Endothelial cell of umbilical vein (primary cell): ENCODE results near the gene FEN1. TPM values are rescaled to one million over a fixed set of nuclear protein-coding genes. Genes with fewer than 3 reads are reported as not detected.

ENCODE experiments used
- BruUV-seq: library from RNA; stranded (reverse); fragments of 400-500 nt; replicated peaks from 2 replicates; lab custom pipeline; 2021; lab: Mats Ljungman, UMichigan
- CTCF ChIA-PET: fragments of 300-600, 350-600 bp; sonication (Branson Sonifier 250); formaldehyde crosslinking; loops from one replicate; lab custom pipeline; 2021; ENCODE audit warnings: antibody characterized with exemption, inconsistent platforms; lab: Charles Lee
- POLR2A ChIA-PET: fragments of 300-600, 350-600 bp; sonication (Branson Sonifier 250); formaldehyde crosslinking; loops from one replicate; lab custom pipeline; 2021; ENCODE audit warnings: antibody characterized with exemption, inconsistent platforms; lab: Charles Lee
- DNase-seq: peaks from one replicate; pipeline ENCODE4 v3.0.0-alpha.2; 2011; ENCODE audit warnings: low read depth, low spot score
- FAIRE-seq: peaks from 2 replicates; lab custom pipeline; 2011; peaks lifted over from hg19 to GRCh38; lab: Jason Lieb, UNC
- H2AFZ ChIP-seq: 2 replicates; pipeline ENCODE4 v1.6.0; 2012; ENCODE audit warnings: low read depth, low read length, control low read depth, inconsistent platforms
- H3K27ac ChIP-seq: 2 replicates; pipeline ENCODE4 v1.5.1; 2011; ENCODE audit warnings: low read depth, mild to moderate bottlenecking, control low read depth, low read length, moderate library complexity; ENCODE audit not compliant: insufficient read depth
- H3K27me3 ChIP-seq, 2 experiments: 2 replicates each; pipeline versions ENCODE4 v1.6.0 to v1.6.1; 2011; ENCODE audit warnings: low read length in 2 of 2, mixed read lengths in 1 of 2; ENCODE audit not compliant: control insufficient read depth in 2 of 2, insufficient read depth in 2 of 2
- H3K36me3 ChIP-seq, 2 experiments: 2 replicates in 1 of 2; 3 replicates in 1 of 2; pipeline ENCODE4 v1.5.1; 2011; ENCODE audit warnings: low read length in 2 of 2, mild to moderate bottlenecking in 1 of 2, moderate library complexity in 1 of 2; ENCODE audit not compliant: control insufficient read depth in 2 of 2, insufficient read depth in 2 of 2; ENCODE audit errors: extremely low read depth in 1 of 2
- H3K4me1 ChIP-seq: 3 replicates; pipeline ENCODE4 v1.5.1; 2011; ENCODE audit warnings: mild to moderate bottlenecking, low read length; ENCODE audit not compliant: control insufficient read depth, insufficient read depth; ENCODE audit errors: extremely low read depth
- H3K4me2 ChIP-seq: 2 replicates; pipeline ENCODE4 v1.6.1; 2011; ENCODE audit warnings: low read length, control low read depth, mixed read lengths; ENCODE audit not compliant: insufficient read depth
- H3K4me3 ChIP-seq, 3 experiments: fragments of 200-600 bp in 1 of 3; sonication (generic), shearing (Covaris generic) in 1 of 3; replicated peaks in 1 of 3; 2 replicates each; pipeline ENCODE4 v1.5.1; 2011 to 2016; ENCODE audit warnings: control low read depth in 3 of 3, low read length in 3 of 3, mild to moderate bottlenecking in 2 of 3, inconsistent platforms in 1 of 3, low read depth in 1 of 3, moderate library complexity in 1 of 3; ENCODE audit not compliant: insufficient read depth in 1 of 3
- H3K79me2 ChIP-seq: 2 replicates; pipeline ENCODE4 v1.6.0; 2012; ENCODE audit warnings: low read length, inconsistent platforms; ENCODE audit not compliant: control insufficient read depth, insufficient read depth
- H3K9ac ChIP-seq: replicated peaks from 2 replicates; pipeline ENCODE3; 2011; ENCODE audit warnings: low read length, control low read depth; ENCODE audit not compliant: insufficient read depth; ENCODE audit errors: extremely low read depth
- H3K9me1 ChIP-seq: replicated peaks from 3 replicates; pipeline ENCODE4 v1.6.0; 2011; ENCODE audit warnings: mild to moderate bottlenecking, low read length; ENCODE audit not compliant: control insufficient read depth, insufficient read depth; ENCODE audit errors: extremely low read depth
- H3K9me3 ChIP-seq: replicated peaks from 2 replicates; pipeline ENCODE4 v1.5.1; 2012; ENCODE audit warnings: low read length, inconsistent platforms; ENCODE audit not compliant: control insufficient read depth, insufficient read depth
- H4K20me1 ChIP-seq: replicated peaks from 2 replicates; pipeline ENCODE3; 2011; ENCODE audit warnings: mild to moderate bottlenecking, low read length; ENCODE audit not compliant: control insufficient read depth, insufficient read depth; ENCODE audit errors: extremely low read depth
- EZH2 ChIP-seq: IDR thresholded peaks from 2 replicates; pipeline ENCODE4 v1.6.1; 2012; ENCODE audit warnings: borderline replicate concordance, low read depth, mild to moderate bottlenecking, moderate library complexity, low read length, inconsistent platforms; ENCODE audit not compliant: severe bottlenecking
- FOS ChIP-seq: IDR thresholded peaks from 2 replicates; pipeline ENCODE4 v1.6.1; 2011; ENCODE audit warnings: mild to moderate bottlenecking, low read length, moderate library complexity, borderline replicate concordance; ENCODE audit not compliant: insufficient read depth
- GATA2 ChIP-seq: IDR thresholded peaks from 2 replicates; pipeline ENCODE4 v1.7.0; 2011; ENCODE audit warnings: low read depth, mild to moderate bottlenecking, moderate library complexity, mixed read lengths, low read length; ENCODE audit not compliant: insufficient read length, insufficient read depth
- JUN ChIP-seq: IDR thresholded peaks from 2 replicates; pipeline ENCODE4 v1.6.1; 2011; ENCODE audit warnings: borderline replicate concordance, low read depth; ENCODE audit not compliant: insufficient read length, insufficient read depth
- MAX ChIP-seq: IDR thresholded peaks from 2 replicates; pipeline ENCODE4 v1.6.1; 2011; ENCODE audit not compliant: insufficient read depth, insufficient read length
- MYC ChIP-seq: IDR thresholded peaks from one replicate; pipeline ENCODE4 v1.6.1; 2011; ENCODE audit warnings: mild to moderate bottlenecking, low read depth, low read length
- POLR2A ChIP-seq: IDR thresholded peaks from 2 replicates; pipeline ENCODE4 v1.6.1; 2012; ENCODE audit warnings: low read depth, mild to moderate bottlenecking, control low read depth, low read length
- POLR2AphosphoS5 ChIP-seq: IDR thresholded peaks from 2 replicates; pipeline ENCODE4 v1.6.1; 2012; ENCODE audit warnings: low read depth, mild to moderate bottlenecking, control low read depth, low read length, moderate library complexity; ENCODE audit not compliant: insufficient read depth
- dilution Hi-C: fragments of 300-500 bp; cut with MboI; formaldehyde crosslinking; loops from one replicate; pipeline ENCODE4 v1.15.0; 2019; ENCODE audit warnings: low sequenced_read_pairs; ENCODE audit not compliant: extremely low pct_ligation_motif_present
- intact Hi-C: fragments of 100-400 bp; cut with micrococcal nuclease; formaldehyde crosslinking; loops from one replicate; pipeline ENCODE4 v1.10.0; 2022
- polyA plus RNA-seq, 4 experiments: library from polyadenylated mRNA; depleted of rRNA in 3 of 4; stranded (reverse) in 3 of 4; unstranded in 1 of 4; fragments of >200 nt; gene quantifications; 2 replicates each; pipeline versions ENCODE4 v1.2.1 to v1.2.3, GENCODE V29; 2011 to 2012; ENCODE audit warnings: missing spikeins in 1 of 4
- total RNA-seq: library from RNA; stranded (reverse); gene quantifications from 2 replicates; pipeline ENCODE4 v1.2.3, GENCODE V29; 2021
- TF ChIP-seq, protein P1 (sequence below), 2 donors: IDR thresholded peaks; 1 replicate in 1 of 2; 2 replicates in 1 of 2; pipeline ENCODE4 v1.5.1; 2011; ENCODE audit warnings: low read length in 2 of 2, mild to moderate bottlenecking in 2 of 2, moderate library complexity in 2 of 2, control low read depth in 1 of 2, inconsistent platforms in 1 of 2, low read depth in 1 of 2; ENCODE audit not compliant: insufficient read depth in 1 of 2; ENCODE audit errors: extremely low read depth in 1 of 2

The FEN1 gene
- total and polyA plus RNA-seq, 2 donors (not counting 3 experiments of a cell fraction or from before 2014, with no cell fraction given), result 29.3 to 60.5 TPM

DNA sequence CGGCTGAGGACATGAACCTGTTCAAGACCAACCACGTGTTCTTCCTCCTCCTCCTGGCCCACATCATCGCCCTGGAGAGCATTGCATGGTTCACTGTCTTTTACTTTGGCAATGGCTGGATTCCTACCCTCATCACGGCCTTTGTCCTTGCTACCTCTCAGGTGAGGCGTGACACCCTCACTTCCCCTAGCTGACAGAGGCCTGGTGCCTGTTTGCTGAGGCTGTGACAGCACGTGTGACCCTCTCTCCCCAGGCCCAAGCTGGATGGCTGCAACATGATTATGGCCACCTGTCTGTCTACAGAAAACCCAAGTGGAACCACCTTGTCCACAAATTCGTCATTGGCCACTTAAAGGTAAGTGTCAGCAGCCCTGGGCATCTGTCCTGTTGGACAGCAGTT is 47.7 kb downstream of the FEN1 start:
- Histone ChIP-seq H2AFZ (no peak overlapping the region), H3K4me2 (no peak overlapping the region), H3K36me3 (peaks cover 42% of the 10 kb centered on the region in 2 experiments), H4K20me1 (no peaks in the 10 kb centered on the region), H3K4me3 (no peak overlapping the region), H3K9ac (no peak overlapping the region), H3K9me3 (no peaks in the 10 kb centered on the region), H3K79me2 (peaks cover 52% of the 10 kb centered on the region), H3K9me1 (no peaks in the 10 kb centered on the region), H3K4me1 (peaks cover 6% of the 10 kb centered on the region), H3K27me3 (no peaks in the 10 kb centered on the region), H3K27ac (no peak overlapping the region)
- FAIRE-seq (no peak), DNase-seq (no peak)
- TF ChIP-seq MAX (no peak), MYC (no peak), GATA2 (no peak), EZH2 (no peak), FOS (no peak), POLR2A (no peak), JUN (no peak), POLR2AphosphoS5 (no peak)
- TF ChIP-seq, protein P1, sequence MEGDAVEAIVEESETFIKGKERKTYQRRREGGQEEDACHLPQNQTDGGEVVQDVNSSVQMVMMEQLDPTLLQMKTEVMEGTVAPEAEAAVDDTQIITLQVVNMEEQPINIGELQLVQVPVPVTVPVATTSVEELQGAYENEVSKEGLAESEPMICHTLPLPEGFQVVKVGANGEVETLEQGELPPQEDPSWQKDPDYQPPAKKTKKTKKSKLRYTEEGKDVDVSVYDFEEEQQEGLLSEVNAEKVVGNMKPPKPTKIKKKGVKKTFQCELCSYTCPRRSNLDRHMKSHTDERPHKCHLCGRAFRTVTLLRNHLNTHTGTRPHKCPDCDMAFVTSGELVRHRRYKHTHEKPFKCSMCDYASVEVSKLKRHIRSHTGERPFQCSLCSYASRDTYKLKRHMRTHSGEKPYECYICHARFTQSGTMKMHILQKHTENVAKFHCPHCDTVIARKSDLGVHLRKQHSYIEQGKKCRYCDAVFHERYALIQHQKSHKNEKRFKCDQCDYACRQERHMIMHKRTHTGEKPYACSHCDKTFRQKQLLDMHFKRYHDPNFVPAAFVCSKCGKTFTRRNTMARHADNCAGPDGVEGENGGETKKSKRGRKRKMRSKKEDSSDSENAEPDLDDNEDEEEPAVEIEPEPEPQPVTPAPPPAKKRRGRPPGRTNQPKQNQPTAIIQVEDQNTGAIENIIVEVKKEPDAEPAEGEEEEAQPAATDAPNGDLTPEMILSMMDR (IDR thresholded peaks at IDR 0.05; ENCODE audit: extremely low read depth in 1 of 2, insufficient read depth in 1 of 2, low read depth in 1 of 2, low read length in 2 of 2), result no peak
- intact Hi-C loops (no loop called here), dilution Hi-C loops (no loop called here)
- BruUV-seq, result no TSS peak
- CTCF ChIA-PET, result interaction anchor here (1.2 to 3.2 kb wide), 3 partner anchors 11 to 57 kb away, joined by 3 to 11 read pairs (median 3); no protein-coding TSS in a partner anchor
- POLR2A ChIA-PET, result no interaction called here
